HCT116 (cell line): Measurements from ENCODE around the gene FGF14. TPM values are rescaled to one million over a fixed set of nuclear protein-coding genes. Genes with fewer than 3 reads are reported as not detected.

Experiments used
- ATAC-seq: fragments of 200-7000 bp; cut with Tn5 transposase; 2 replicates; pipeline ENCODE4 v1.9.1; 2020; ENCODE audit warnings: mild to moderate bottlenecking, moderate library complexity
- BruUV-seq: library from RNA; stranded (reverse); fragments of 400-500 nt; replicated peaks from 2 replicates; lab custom pipeline; 2021; lab: Mats Ljungman, UMichigan
- CTCF ChIA-PET: fragments of 300-600 bp; sonication (Branson Sonifier 250); formaldehyde crosslinking; loops from one replicate; lab custom pipeline; 2021; ENCODE audit warnings: antibody characterized with exemption; lab: Charles Lee
- POLR2A ChIA-PET: fragments of 300-600, 350-600 bp; sonication (Branson Sonifier 250); formaldehyde crosslinking; loops from one replicate; lab custom pipeline; 2021; ENCODE audit warnings: antibody characterized with exemption; lab: Charles Lee
- RAD21 ChIA-PET, 2 experiments: fragments of 300-600 bp; sonication (Branson Sonifier 250); formaldehyde crosslinking; loops; one replicate each; lab custom pipeline; 2023; ENCODE audit warnings: low total read pairs in 2 of 2; ENCODE audit not compliant: uncharacterized antibody in 2 of 2, unreplicated experiment in 2 of 2, low non-redundant PET in 1 of 2; lab: Charles Lee
- DNase-seq: peaks from one replicate; pipeline ENCODE4 v3.0.0-alpha.2; 2010; ENCODE audit warnings: low read depth, low spot score
- H2AFZ ChIP-seq: fragments of 200-600 bp; shearing (Covaris generic), sonication (generic); 2 replicates; pipeline ENCODE4 v1.6.1; 2017; ENCODE audit warnings: low read depth, mixed run types, mixed read lengths, antibody characterized with exemption, low read length; ENCODE audit not compliant: poor library complexity, severe bottlenecking
- H3K27ac ChIP-seq: 2 replicates; pipeline ENCODE4 v1.5.1; 2012; ENCODE audit warnings: low read depth, low read length
- H3K27me3 ChIP-seq: fragments of 200-600 bp; sonication (generic); 2 replicates; pipeline ENCODE4 v1.6.1; 2016; ENCODE audit warnings: mixed run types, low read length, mixed read lengths; ENCODE audit not compliant: insufficient read depth
- H3K36me3 ChIP-seq, 2 experiments: fragments of 200-500 bp in 1 of 2; fragments of 200-600 bp in 1 of 2; sonication (Bioruptor generic) in 1 of 2; sonication (generic) in 1 of 2; 2 replicates each; pipeline versions ENCODE4 v1.5.1 to v1.6.1; 2014 to 2016; ENCODE audit warnings: low read length in 2 of 2, inconsistent platforms in 1 of 2, mixed read lengths in 1 of 2, mixed run types in 1 of 2; ENCODE audit not compliant: insufficient read depth in 2 of 2, control insufficient read depth in 1 of 2
- H3K4me1 ChIP-seq, 2 experiments: fragments of 200-600 bp in 1 of 2; sonication (generic) in 1 of 2; 2 replicates each; pipeline versions ENCODE4 v1.5.1 to v1.6.1; 2012 to 2017; ENCODE audit warnings: low read length in 2 of 2, inconsistent platforms in 1 of 2, mild to moderate bottlenecking in 1 of 2, mixed read lengths in 1 of 2, mixed run types in 1 of 2, moderate library complexity in 1 of 2; ENCODE audit not compliant: insufficient read depth in 2 of 2, control insufficient read depth in 1 of 2
- H3K4me2 ChIP-seq: fragments of 200-600 bp; sonication (generic); 2 replicates; pipeline ENCODE4 v1.6.1; 2017; ENCODE audit warnings: mixed run types, low read length, mixed read lengths
- H3K4me3 ChIP-seq, 2 experiments: fragments of 200-600 bp in 1 of 2; sonication (generic) in 1 of 2; replicated peaks in 1 of 2; 2 replicates each; pipeline ENCODE4 v1.5.1; 2011 to 2016; ENCODE audit warnings: low read length in 2 of 2, control low read depth in 1 of 2, low read depth in 1 of 2, mild to moderate bottlenecking in 1 of 2, mixed read lengths in 1 of 2, mixed run types in 1 of 2
- H3K79me2 ChIP-seq: fragments of 200-600 bp; sonication (generic); 2 replicates; pipeline ENCODE4 v1.6.1; 2017; ENCODE audit warnings: mild to moderate bottlenecking, mixed run types, low read length, moderate library complexity, mixed read lengths; ENCODE audit not compliant: insufficient read depth
- H3K9ac ChIP-seq: fragments of 200-600 bp; sonication (generic); 2 replicates; pipeline ENCODE4 v1.6.1; 2016; ENCODE audit warnings: low read length, mixed read lengths
- H3K9me2 ChIP-seq: fragments of 200-600 bp; sonication (generic), shearing (Covaris generic); 2 replicates; pipeline ENCODE4 v1.6.1; 2017; ENCODE audit warnings: mixed run types, mild to moderate bottlenecking, moderate library complexity; ENCODE audit not compliant: insufficient read depth
- H3K9me3 ChIP-seq, 2 experiments: fragments of 200-500 bp in 1 of 2; fragments of 200-600 bp in 1 of 2; sonication (Bioruptor generic) in 1 of 2; sonication (generic) in 1 of 2; 2 replicates each; pipeline ENCODE4 v1.6.1; 2014 to 2017; ENCODE audit warnings: low read length in 2 of 2, mixed read lengths in 2 of 2, inconsistent platforms in 1 of 2, low read depth in 1 of 2, mild to moderate bottlenecking in 1 of 2, mixed run types in 1 of 2, moderate library complexity in 1 of 2; ENCODE audit not compliant: control insufficient read depth in 1 of 2, insufficient read depth in 1 of 2
- H4K20me1 ChIP-seq: fragments of 200-600 bp; sonication (generic), shearing (Covaris generic); 2 replicates; pipeline ENCODE4 v1.6.1; 2017; ENCODE audit warnings: mixed run types, mild to moderate bottlenecking, moderate library complexity; ENCODE audit not compliant: insufficient read depth
- CBX3 ChIP-seq: IDR thresholded peaks from 2 replicates; pipeline ENCODE4 v1.6.1; 2012; ENCODE audit warnings: low read depth
- CEBPB ChIP-seq: IDR thresholded peaks from 2 replicates; pipeline ENCODE4 v1.6.1; 2012; ENCODE audit warnings: low read depth
- EGR1 ChIP-seq: IDR thresholded peaks from 2 replicates; pipeline ENCODE4 v1.6.1; 2012; ENCODE audit warnings: low read depth
- ELF1 ChIP-seq: IDR thresholded peaks from 2 replicates; pipeline ENCODE4 v1.6.1; 2012; ENCODE audit warnings: low read depth, borderline replicate concordance
- EZH2 ChIP-seq: fragments of 200-600 bp; sonication (generic); IDR thresholded peaks from 2 replicates; pipeline ENCODE4 v1.6.1; 2017; ENCODE audit warnings: antibody characterized with exemption, mixed run types
- EZH2phosphoT487 ChIP-seq: fragments of 200-600 bp; IDR thresholded peaks from 2 replicates; pipeline ENCODE4 v1.6.1; 2018; ENCODE audit warnings: antibody characterized with exemption, borderline replicate concordance
- FOSL1 ChIP-seq: IDR thresholded peaks from 2 replicates; pipeline ENCODE4 v1.6.1; 2012; ENCODE audit warnings: low read depth
- JUND ChIP-seq: IDR thresholded peaks from 2 replicates; pipeline ENCODE4 v1.6.1; 2012
- POLR2A ChIP-seq: IDR thresholded peaks from 2 replicates; pipeline ENCODE4 v1.7.0; 2011; ENCODE audit warnings: borderline replicate concordance; ENCODE audit not compliant: insufficient read depth, insufficient read length; ENCODE audit errors: extremely low read depth
- POLR2AphosphoS5 ChIP-seq: IDR thresholded peaks from 2 replicates; pipeline ENCODE4 v1.6.1; 2011; ENCODE audit warnings: mild to moderate bottlenecking, low read depth, low read length, moderate library complexity
- SIN3A ChIP-seq: IDR thresholded peaks from 2 replicates; pipeline ENCODE4 v1.6.1; 2012; ENCODE audit warnings: low read depth
- SP1 ChIP-seq: IDR thresholded peaks from 2 replicates; pipeline ENCODE4 v1.6.1; 2012; ENCODE audit warnings: low read depth
- TCF7L2 ChIP-seq: IDR thresholded peaks from 2 replicates; pipeline ENCODE4 v1.7.0; 2011; ENCODE audit warnings: borderline replicate concordance, inconsistent platforms; ENCODE audit not compliant: insufficient read depth, insufficient read length; ENCODE audit errors: extremely low read depth
- YY1 ChIP-seq: IDR thresholded peaks from 2 replicates; pipeline ENCODE4 v1.6.1; 2011; ENCODE audit warnings: low read length, low read depth, moderate library complexity, mild to moderate bottlenecking; ENCODE audit not compliant: insufficient replicate concordance; ENCODE audit errors: extremely low read depth
- ZNF274 ChIP-seq: fragments of 200-500 bp; sonication (Bioruptor generic); IDR thresholded peaks from 2 replicates; pipeline ENCODE4 v1.6.1; 2014; ENCODE audit warnings: mild to moderate bottlenecking, low read depth, low read length, inconsistent platforms
- intact Hi-C: fragments of 100-400 bp; cut with micrococcal nuclease; formaldehyde crosslinking; loops from 2 replicates; pipeline ENCODE4 v1.10.0; 2022
- total RNA-seq: library from RNA; stranded (reverse); gene quantifications from one replicate; pipeline ENCODE4 v1.2.1, GENCODE V29; 2021; ENCODE audit not compliant: unreplicated experiment
- TF ChIP-seq, protein P1 (sequence below), 3 experiments: fragments of 200-600 bp in 1 of 3; sonication (generic) in 1 of 3; IDR thresholded peaks in 2 of 3; conservative IDR thresholded peaks in 1 of 3; 2 replicates each; pipeline ENCODE4 v1.5.1; 2012 to 2017; ENCODE audit warnings: low read depth in 2 of 3, low read length in 2 of 3, antibody characterized with exemption in 1 of 3, borderline replicate concordance in 1 of 3, control low read depth in 1 of 3, mild to moderate bottlenecking in 1 of 3, mixed read lengths in 1 of 3, mixed run types in 1 of 3, moderate library complexity in 1 of 3; ENCODE audit not compliant: insufficient read depth in 1 of 3
- TF ChIP-seq, protein P2 (sequence below): IDR thresholded peaks from 2 replicates; pipeline ENCODE4 v1.6.1; 2012
- TF ChIP-seq, protein P3 (sequence below): IDR thresholded peaks from 2 replicates; pipeline ENCODE4 v1.6.1; 2011; ENCODE audit warnings: mild to moderate bottlenecking, low read length, moderate library complexity; ENCODE audit not compliant: insufficient replicate concordance; ENCODE audit errors: extremely low read depth
- TF ChIP-seq, protein P4 (sequence below): IDR thresholded peaks from 2 replicates; pipeline ENCODE4 v1.6.1; 2012
- TF ChIP-seq, protein P5 (sequence below): IDR thresholded peaks from 2 replicates; pipeline ENCODE4 v1.6.1; 2012; ENCODE audit warnings: low read depth

FGF14 gene
- total RNA-seq, 1 experiment from 2014 or later: not detected

DNA sequence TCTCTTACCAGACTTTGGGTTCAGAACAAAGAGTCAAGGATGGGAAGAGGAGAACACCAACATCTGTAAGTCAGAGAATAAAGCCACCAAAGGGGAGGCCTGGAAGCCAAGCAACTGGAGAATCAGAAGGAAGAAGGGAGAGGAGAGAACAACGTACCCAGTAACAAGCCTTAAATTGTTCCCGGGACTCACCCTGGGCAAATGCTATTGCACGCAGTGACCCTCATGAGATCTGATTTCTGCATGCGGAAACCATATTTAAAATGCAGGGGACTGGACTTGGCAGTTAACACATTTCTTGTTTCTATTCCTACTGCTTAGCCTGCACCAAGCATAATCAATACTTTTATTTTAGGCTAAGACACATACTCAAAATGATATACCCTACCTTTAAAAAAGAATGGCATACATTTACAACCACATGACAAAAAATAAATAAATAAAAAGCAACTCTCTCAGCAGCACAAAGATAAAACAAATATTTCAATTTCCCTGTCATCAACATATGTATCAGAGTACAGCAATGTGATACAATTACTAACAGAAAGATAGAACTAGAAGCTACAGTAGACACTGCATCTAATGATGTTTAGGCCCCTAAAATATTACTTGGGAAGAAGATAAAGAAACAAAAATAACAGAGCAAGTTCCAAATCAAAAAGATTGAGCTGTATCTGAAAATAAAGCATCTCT is 534.8 kb downstream of the FGF14 start:
- RAD21 ChIA-PET: no interaction called here
- no peak for DNase-seq
- no peak overlapping the region for H3K4me3 ChIP-seq
- H3K27me3 ChIP-seq: no peaks in the 10 kb centered on the region
- no peaks in the 10 kb centered on the region for H4K20me1 ChIP-seq
- H3K9me2 ChIP-seq: no peaks in the 10 kb centered on the region
- TF ChIP-seq CBX3 (no peak), TCF7L2 (no peak), ZNF274 (no peak), YY1 (no peak), SIN3A (no peak), FOSL1 (no peak), EZH2 (no peak), POLR2AphosphoS5 (no peak), EZH2phosphoT487 (no peak), EGR1 (no peak), POLR2A (no peak), ELF1 (no peak), JUND (no peak), CEBPB (no peak), SP1 (no peak)
- TF ChIP-seq, protein P1, sequence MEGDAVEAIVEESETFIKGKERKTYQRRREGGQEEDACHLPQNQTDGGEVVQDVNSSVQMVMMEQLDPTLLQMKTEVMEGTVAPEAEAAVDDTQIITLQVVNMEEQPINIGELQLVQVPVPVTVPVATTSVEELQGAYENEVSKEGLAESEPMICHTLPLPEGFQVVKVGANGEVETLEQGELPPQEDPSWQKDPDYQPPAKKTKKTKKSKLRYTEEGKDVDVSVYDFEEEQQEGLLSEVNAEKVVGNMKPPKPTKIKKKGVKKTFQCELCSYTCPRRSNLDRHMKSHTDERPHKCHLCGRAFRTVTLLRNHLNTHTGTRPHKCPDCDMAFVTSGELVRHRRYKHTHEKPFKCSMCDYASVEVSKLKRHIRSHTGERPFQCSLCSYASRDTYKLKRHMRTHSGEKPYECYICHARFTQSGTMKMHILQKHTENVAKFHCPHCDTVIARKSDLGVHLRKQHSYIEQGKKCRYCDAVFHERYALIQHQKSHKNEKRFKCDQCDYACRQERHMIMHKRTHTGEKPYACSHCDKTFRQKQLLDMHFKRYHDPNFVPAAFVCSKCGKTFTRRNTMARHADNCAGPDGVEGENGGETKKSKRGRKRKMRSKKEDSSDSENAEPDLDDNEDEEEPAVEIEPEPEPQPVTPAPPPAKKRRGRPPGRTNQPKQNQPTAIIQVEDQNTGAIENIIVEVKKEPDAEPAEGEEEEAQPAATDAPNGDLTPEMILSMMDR (IDR thresholded peaks at IDR 0.05 in 2 of 3, conservative IDR thresholded peaks at IDR 0.05 in 1 of 3; ENCODE audit: borderline replicate concordance in 1 of 3, insufficient read depth in 1 of 3, low read depth in 2 of 3, low read length in 2 of 3): no peak
- TF ChIP-seq, protein P2, sequence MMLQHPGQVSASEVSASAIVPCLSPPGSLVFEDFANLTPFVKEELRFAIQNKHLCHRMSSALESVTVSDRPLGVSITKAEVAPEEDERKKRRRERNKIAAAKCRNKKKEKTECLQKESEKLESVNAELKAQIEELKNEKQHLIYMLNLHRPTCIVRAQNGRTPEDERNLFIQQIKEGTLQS: no peak
- TF ChIP-seq, protein P3, sequence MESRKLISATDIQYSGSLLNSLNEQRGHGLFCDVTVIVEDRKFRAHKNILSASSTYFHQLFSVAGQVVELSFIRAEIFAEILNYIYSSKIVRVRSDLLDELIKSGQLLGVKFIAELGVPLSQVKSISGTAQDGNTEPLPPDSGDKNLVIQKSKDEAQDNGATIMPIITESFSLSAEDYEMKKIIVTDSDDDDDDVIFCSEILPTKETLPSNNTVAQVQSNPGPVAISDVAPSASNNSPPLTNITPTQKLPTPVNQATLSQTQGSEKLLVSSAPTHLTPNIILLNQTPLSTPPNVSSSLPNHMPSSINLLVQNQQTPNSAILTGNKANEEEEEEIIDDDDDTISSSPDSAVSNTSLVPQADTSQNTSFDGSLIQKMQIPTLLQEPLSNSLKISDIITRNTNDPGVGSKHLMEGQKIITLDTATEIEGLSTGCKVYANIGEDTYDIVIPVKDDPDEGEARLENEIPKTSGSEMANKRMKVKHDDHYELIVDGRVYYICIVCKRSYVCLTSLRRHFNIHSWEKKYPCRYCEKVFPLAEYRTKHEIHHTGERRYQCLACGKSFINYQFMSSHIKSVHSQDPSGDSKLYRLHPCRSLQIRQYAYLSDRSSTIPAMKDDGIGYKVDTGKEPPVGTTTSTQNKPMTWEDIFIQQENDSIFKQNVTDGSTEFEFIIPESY: no peak
- TF ChIP-seq, protein P4, sequence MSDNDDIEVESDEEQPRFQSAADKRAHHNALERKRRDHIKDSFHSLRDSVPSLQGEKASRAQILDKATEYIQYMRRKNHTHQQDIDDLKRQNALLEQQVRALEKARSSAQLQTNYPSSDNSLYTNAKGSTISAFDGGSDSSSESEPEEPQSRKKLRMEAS: no peak
- TF ChIP-seq, protein P5, sequence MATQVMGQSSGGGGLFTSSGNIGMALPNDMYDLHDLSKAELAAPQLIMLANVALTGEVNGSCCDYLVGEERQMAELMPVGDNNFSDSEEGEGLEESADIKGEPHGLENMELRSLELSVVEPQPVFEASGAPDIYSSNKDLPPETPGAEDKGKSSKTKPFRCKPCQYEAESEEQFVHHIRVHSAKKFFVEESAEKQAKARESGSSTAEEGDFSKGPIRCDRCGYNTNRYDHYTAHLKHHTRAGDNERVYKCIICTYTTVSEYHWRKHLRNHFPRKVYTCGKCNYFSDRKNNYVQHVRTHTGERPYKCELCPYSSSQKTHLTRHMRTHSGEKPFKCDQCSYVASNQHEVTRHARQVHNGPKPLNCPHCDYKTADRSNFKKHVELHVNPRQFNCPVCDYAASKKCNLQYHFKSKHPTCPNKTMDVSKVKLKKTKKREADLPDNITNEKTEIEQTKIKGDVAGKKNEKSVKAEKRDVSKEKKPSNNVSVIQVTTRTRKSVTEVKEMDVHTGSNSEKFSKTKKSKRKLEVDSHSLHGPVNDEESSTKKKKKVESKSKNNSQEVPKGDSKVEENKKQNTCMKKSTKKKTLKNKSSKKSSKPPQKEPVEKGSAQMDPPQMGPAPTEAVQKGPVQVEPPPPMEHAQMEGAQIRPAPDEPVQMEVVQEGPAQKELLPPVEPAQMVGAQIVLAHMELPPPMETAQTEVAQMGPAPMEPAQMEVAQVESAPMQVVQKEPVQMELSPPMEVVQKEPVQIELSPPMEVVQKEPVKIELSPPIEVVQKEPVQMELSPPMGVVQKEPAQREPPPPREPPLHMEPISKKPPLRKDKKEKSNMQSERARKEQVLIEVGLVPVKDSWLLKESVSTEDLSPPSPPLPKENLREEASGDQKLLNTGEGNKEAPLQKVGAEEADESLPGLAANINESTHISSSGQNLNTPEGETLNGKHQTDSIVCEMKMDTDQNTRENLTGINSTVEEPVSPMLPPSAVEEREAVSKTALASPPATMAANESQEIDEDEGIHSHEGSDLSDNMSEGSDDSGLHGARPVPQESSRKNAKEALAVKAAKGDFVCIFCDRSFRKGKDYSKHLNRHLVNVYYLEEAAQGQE: no peak
- H3K27ac ChIP-seq: no peak overlapping the region
- intact Hi-C loops: no loop called here
- no peak for ATAC-seq
- no peak overlapping the region for H3K9ac ChIP-seq
- peaks cover 0 to 10% of the 10 kb centered on the region in 2 experiments; a peak in 1 of 4 replicates for H3K9me3 ChIP-seq
- no peak overlapping the region for H2AFZ ChIP-seq
- no peaks in the 10 kb centered on the region for H3K4me1 ChIP-seq
- no peaks in the 10 kb centered on the region for H3K36me3 ChIP-seq
- CTCF ChIA-PET: no interaction called here
- no peak overlapping the region for H3K4me2 ChIP-seq
- no TSS peak for BruUV-seq
- H3K79me2 ChIP-seq: no peaks in the 10 kb centered on the region
- POLR2A ChIA-PET: no interaction called here
